GM12865 (cell line): Measurements from ENCODE around the gene PMFBP1.
A peak's percentile ranks its signal among the peaks of the same experiment; 100 is the strongest.
"Not testable (repeated sequence)": the region's sequence is repeated elsewhere in the genome, so short reads cannot be mapped to it uniquely, and the experiment has no call there.

Experiments used
- DNase-seq: peaks from one replicate; pipeline ENCODE4 v3.0.0; 2010; ENCODE audit warnings: low read depth
- H3K4me3 ChIP-seq: 2 replicates; pipeline ENCODE4 v1.5.1; 2011; ENCODE audit warnings: mild to moderate bottlenecking, low read depth, low read length, control low read depth
- TF ChIP-seq, protein P1 (sequence below): IDR thresholded peaks from 2 replicates; pipeline ENCODE4 v1.5.1; 2011; ENCODE audit warnings: low read length, control low read depth, low read depth, inconsistent platforms; ENCODE audit not compliant: insufficient read depth; ENCODE audit errors: missing control alignments

The PMFBP1 gene

DNA sequence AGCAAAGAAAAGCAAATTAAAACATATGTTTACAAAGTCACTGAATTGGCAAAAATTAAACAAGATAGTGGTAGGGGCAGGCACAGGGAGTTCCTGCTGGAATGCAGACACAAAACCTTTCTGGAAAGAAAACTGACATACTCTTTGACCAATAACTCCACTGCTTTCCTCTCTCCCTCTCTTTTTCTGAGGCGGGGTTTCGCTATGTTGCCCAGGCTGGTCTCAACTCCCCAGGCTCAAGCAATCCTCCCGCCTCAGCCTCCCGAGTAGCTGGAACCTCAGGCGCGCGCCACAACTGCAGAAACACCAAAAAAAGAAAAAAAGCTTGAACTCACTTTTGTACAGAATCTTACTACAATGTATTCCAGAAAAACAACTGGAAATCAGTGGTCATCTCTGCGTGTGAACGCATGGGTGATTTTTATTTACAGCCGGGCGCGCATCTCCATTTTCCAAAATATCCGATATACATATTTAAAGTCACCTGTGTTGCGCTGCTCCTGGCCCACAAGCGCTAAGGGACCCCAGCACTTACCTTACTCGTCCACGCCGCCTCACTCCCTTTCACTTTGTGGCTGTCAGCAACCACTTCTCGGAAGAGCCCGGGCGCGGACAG is 79.0 kb downstream of the PMFBP1 start:
- TF ChIP-seq, protein P1, sequence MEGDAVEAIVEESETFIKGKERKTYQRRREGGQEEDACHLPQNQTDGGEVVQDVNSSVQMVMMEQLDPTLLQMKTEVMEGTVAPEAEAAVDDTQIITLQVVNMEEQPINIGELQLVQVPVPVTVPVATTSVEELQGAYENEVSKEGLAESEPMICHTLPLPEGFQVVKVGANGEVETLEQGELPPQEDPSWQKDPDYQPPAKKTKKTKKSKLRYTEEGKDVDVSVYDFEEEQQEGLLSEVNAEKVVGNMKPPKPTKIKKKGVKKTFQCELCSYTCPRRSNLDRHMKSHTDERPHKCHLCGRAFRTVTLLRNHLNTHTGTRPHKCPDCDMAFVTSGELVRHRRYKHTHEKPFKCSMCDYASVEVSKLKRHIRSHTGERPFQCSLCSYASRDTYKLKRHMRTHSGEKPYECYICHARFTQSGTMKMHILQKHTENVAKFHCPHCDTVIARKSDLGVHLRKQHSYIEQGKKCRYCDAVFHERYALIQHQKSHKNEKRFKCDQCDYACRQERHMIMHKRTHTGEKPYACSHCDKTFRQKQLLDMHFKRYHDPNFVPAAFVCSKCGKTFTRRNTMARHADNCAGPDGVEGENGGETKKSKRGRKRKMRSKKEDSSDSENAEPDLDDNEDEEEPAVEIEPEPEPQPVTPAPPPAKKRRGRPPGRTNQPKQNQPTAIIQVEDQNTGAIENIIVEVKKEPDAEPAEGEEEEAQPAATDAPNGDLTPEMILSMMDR = no peak
- H3K4me3 ChIP-seq = peak overlapping the region; percentile 95
- DNase-seq = peak; percentile 33

DNA sequence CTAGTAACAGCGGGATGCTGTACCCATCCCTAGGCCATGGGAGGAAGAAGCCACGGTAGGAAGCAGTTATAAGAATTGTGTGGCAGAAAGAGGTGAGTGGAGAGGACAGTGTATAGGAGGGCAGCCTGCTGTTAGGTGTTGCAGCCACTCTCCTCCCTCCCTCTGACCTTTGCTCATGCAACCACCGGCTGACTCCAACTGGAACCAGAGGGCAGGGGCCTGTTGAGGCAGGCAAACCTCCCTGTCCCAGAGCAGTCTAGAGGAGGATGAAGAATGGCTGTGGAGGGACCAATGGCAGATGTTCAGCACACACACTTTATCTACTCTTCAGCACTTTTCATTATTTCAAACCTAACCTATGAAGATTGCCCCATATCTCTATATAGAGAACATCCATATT is 80.7 kb downstream of the PMFBP1 start:
- H3K4me3 ChIP-seq = no peak overlapping the region
- DNase-seq = no peak
- TF ChIP-seq, protein P1 = no peak

DNA sequence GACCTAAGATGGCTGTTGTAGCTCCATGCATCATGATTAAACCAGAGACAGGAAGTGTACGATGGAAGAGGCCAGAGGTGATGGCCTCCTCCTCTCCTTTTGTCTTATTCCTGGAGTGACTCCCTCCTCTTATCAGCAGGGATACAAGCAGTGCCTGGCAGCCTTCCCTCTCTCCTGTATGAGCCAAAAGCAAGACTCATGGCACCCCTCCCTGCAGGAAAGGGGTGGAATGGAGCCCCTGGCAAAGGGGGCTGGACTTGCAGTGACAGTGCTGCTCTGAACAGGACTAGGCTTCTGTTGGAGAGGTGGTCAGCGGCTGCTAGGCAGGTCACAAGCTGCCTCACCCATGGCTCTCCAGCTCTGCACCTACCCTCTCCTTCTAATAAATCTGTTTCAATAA is 87.0 kb downstream of the PMFBP1 start:
- TF ChIP-seq, protein P1 = no peak
- H3K4me3 ChIP-seq = no peak overlapping the region
- DNase-seq = no peak

DNA sequence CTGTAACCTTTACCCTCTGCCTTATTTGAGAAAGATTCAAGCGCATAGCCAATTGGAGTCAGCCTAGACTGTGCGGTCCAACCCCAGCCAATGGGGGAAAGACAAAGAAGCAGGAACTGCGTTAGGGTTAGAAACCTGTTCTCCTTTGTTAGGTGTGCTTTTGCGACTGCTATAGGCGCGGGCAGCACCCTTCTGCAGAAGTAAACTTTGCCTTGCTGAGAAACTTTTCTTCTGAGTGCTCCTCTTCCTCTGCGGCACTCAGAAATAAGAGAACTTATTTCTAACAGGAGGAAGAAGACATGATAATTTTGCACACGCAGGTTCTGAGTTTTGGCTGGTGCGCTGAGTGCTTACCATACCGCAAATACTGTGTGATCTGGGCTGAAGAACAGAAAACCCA is 87.5 kb downstream of the PMFBP1 start:
- TF ChIP-seq, protein P1 = no peak
- H3K4me3 ChIP-seq = no peak overlapping the region
- no peak for DNase-seq

DNA sequence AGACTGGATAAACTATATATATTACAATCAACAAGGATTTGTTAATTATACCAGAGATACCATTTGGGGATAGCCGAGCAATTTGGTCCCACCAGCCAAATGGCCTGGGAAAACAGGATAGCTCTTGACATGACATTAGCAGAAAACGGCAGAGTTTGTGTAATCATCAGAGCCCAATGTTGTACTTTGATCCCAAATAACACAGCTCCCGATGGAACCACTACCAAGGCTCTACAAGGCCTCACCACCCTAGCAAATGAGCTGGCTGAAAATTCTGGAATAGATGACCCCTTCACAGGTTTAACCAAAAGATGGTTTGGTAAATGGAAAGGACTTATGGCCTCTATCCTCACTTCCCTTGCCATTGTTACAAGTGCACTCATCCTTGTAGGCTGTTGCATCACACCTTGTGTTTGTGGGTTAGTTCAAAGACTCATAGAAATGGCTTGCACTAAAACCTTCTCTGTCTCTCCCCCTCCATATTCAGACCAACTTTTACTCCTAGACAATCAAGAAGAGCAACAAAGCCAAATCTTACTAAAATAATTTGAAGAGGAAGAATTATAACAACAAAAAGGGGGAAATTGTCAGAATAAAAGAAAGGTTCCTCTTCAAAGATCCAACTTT is 88.1 kb downstream of the PMFBP1 start:
- DNase-seq = no peak
- H3K4me3 ChIP-seq = no peak overlapping the region
- TF ChIP-seq, protein P1 = no peak

DNA sequence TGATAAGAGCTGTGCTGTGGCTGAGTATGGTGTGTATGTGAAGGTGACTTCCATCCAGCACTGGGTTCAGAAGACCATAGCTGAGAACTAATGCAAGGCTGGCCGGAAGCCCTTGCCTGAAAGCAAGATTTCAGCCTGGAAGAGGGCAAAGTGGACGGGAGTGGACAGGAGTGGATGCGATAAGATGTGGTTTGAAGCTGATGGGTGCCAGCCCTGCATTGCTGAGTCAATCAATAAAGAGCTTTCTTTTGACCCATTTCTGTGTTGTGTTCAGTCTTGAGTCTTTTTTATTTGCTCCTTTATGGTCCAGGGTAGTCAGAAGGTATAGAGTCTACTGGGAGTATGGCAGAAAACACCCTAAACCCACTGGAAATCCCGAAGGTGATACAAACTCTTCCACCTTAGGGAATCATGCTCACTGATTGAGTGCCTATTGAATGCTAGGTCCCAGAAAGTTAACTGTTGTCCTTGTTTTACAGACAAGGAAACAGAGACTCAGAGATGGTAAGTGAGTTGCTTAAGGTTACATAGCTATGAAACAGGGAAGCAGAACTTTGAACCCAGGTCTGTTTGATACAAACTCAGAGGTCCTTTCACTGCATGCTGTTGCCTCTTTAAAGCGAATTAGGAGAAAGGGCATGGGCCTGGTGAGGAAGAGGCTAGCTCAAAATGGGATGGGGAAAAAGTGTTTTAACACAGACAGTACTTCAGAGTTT is 94.8 kb downstream of the PMFBP1 start:
- not testable (repeated sequence) for DNase-seq, H3K4me3 ChIP-seq

DNA sequence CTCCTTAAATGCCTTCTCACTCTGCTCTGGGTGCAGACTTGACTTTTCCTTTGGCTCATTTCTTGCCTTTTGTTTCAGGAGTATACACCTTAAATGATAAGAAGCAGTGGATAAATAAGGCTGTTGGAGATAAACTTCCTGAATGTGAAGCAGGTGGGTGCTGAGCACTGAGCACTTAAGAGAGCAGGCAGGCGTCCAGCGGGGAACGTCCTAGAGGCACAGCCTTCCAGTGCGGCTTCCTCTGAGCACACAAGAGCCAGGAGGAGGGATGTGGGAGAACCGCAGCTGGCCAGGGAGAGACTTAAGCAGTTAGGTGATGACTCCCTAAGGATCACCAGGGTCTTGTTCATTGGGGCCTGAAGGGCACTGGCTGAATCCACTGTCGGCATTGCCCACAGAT is 96.9 kb downstream of the PMFBP1 start:
- not testable (repeated sequence) for DNase-seq, H3K4me3 ChIP-seq

DNA sequence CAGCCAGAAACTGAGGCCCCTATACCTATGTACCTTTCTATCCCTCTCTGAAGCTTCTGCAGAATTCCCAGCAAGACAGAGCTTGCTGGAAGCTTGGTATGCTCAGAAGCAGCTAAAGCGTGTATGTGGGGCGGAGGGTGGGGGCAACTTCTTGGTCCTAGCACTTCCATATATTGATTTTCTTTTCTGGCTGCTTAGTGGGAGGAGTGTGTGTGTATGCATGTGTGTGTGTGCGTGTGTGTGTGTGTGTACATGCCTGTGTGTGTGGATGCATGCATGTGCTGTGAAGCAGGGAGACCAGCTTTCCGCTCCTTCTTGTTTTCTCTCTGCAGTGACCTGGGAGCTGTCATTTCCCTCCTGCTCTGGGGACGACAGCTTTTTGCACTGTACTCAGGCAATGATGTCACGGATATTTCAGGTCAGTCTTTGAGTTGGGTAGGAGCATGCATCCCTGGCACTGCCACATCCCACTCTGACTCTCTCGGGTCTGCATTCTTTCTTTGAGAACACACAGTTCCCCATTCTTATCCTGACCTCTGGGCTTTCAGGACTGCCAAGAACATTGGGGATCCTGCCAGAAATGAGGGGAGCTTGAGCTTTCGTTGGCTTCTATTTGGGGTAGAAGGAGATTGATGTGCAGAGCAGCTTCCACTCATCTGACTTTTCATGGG is 98.3 kb downstream of the PMFBP1 start:
- H3K4me3 ChIP-seq = no peak overlapping the region
- TF ChIP-seq, protein P1 = no peak
- DNase-seq = no peak
